Endothelial cell (in vitro differentiated cells): Measurements from ENCODE around the gene ADAD1. TPM values are rescaled to one million over a fixed set of nuclear protein-coding genes. Genes with fewer than 3 reads are reported as not detected.

Source experiments
- DNase-seq: peaks from one replicate; pipeline ENCODE4 v3.0.0; 2021; ENCODE audit warnings: low spot score
- H3K27ac Mint-ChIP-seq: one replicate; pipeline ENCODE4 v1.8.0; 2021; ENCODE audit warnings: mixed read lengths, inconsistent platforms; ENCODE audit not compliant: unreplicated experiment
- H3K27me3 Mint-ChIP-seq: one replicate; pipeline ENCODE4 v1.8.0; 2021; ENCODE audit warnings: mild to moderate bottlenecking, moderate library complexity, mixed read lengths, inconsistent platforms; ENCODE audit not compliant: unreplicated experiment
- H3K36me3 Mint-ChIP-seq: one replicate; pipeline ENCODE4 v1.8.0; 2021; ENCODE audit warnings: mild to moderate bottlenecking, low read depth, mixed read lengths, inconsistent platforms; ENCODE audit not compliant: unreplicated experiment
- H3K4me1 Mint-ChIP-seq: one replicate; pipeline ENCODE4 v1.8.0; 2021; ENCODE audit warnings: mild to moderate bottlenecking, mixed read lengths, inconsistent platforms; ENCODE audit not compliant: unreplicated experiment
- H3K4me3 Mint-ChIP-seq: one replicate; pipeline ENCODE4 v1.8.0; 2021; ENCODE audit warnings: mild to moderate bottlenecking, mixed read lengths, inconsistent platforms; ENCODE audit not compliant: unreplicated experiment
- H3K9me3 Mint-ChIP-seq: one replicate; pipeline ENCODE4 v1.8.0; 2021; ENCODE audit warnings: mixed read lengths, inconsistent platforms; ENCODE audit not compliant: unreplicated experiment
- long read RNA-seq: library from polyadenylated mRNA; unstranded; transcript quantifications from one replicate; pipeline ENCODE4 v2.0.0, GENCODE V29; 2020; ENCODE audit not compliant: unreplicated experiment
- total RNA-seq: library from RNA; stranded (reverse); fragmentation: NEBNext Ultra II Directional; extraction: Animal tissue kit (Norgen Biotek cat#: 25700); gene quantifications from one replicate; pipeline ENCODE4 v1.2.1, GENCODE V29; 2021; ENCODE audit not compliant: unreplicated experiment
- TF ChIP-seq, protein P1 (sequence below): fragments of 200-600 bp; sonication (generic); IDR thresholded peaks from one replicate; pipeline ENCODE4 v1.5.0; 2021; ENCODE audit warnings: antibody characterized with exemption; ENCODE audit not compliant: unreplicated experiment

ADAD1 gene
- not detected for total RNA-seq
- long read RNA-seq: 0 reads

DNA sequence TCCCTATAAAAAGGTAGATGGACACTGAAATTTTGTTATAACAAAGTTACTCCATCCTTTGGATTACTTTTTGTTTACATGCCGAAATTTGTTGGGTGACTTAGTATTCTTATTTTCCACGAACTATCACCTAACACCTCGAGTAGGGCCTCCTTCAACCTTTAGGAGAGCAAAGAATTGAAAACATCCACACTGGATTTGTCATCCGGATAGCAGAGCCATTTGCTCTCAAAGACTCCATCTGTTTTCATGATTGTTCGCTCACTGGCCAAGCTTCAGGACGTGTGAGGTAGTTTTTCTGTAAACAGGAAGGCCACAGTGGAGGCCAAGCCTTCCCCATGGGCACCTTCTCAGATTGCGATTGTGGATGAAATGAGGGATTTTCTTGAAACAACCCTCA lies at the start of gene ADAD1:
Gene ADAD1 (plus strand): TSS at position 301 of the 400 bp plus-strand sequence. CDS start 1,059 bp downstream, outside the sequence.
- Mint-ChIP-seq H3K36me3 (no peaks in the 10 kb centered on the region), H3K27me3 (no peaks in the 10 kb centered on the region), H3K9me3 (no peaks in the 10 kb centered on the region), H3K27ac (no peak within 1 kb of the TSS), H3K4me1 (no peaks in the 10 kb centered on the region), H3K4me3 (no peak within 1 kb of the TSS)
- DNase-seq: no peak
- TF ChIP-seq, protein P1, sequence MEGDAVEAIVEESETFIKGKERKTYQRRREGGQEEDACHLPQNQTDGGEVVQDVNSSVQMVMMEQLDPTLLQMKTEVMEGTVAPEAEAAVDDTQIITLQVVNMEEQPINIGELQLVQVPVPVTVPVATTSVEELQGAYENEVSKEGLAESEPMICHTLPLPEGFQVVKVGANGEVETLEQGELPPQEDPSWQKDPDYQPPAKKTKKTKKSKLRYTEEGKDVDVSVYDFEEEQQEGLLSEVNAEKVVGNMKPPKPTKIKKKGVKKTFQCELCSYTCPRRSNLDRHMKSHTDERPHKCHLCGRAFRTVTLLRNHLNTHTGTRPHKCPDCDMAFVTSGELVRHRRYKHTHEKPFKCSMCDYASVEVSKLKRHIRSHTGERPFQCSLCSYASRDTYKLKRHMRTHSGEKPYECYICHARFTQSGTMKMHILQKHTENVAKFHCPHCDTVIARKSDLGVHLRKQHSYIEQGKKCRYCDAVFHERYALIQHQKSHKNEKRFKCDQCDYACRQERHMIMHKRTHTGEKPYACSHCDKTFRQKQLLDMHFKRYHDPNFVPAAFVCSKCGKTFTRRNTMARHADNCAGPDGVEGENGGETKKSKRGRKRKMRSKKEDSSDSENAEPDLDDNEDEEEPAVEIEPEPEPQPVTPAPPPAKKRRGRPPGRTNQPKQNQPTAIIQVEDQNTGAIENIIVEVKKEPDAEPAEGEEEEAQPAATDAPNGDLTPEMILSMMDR: no peak

- H3K4me1 Mint-ChIP-seq: no peaks in the 10 kb centered on the region
- no peak overlapping the region for H3K4me3 Mint-ChIP-seq
- TF ChIP-seq, protein P1: no peak
- no peak for DNase-seq
- H3K9me3 Mint-ChIP-seq: no peaks in the 10 kb centered on the region
- H3K27me3 Mint-ChIP-seq: no peaks in the 10 kb centered on the region
- no peak overlapping the region for H3K27ac Mint-ChIP-seq
- peaks cover 4% of the 10 kb centered on the region for H3K36me3 Mint-ChIP-seq
Observed at GRCh38 chr4:122329876-122330565, 48.8 kb upstream of the ADAD1 start.

DNA sequence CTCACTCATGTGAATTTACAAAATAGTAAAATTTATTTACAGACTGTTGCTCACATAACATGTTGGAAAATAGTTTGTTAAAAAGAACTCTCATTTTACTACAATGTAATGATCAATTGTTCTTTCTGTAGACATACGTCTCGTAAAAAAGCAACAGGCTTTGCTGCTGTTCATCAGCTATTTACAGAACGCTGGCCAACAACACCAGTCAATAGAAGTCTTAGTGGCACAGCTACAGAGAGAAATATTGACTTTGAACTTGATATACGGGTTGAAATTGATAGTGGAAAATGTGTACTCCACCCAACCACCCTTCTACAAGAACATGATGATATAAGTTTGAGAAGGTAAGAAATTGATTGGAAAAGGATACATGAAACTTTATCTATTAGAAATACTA lies 47.6 kb upstream of the ADAD1 start:
- H3K4me1 Mint-ChIP-seq: no peaks in the 10 kb centered on the region
- no peak overlapping the region for H3K27ac Mint-ChIP-seq
- H3K27me3 Mint-ChIP-seq: no peaks in the 10 kb centered on the region
- no peak for DNase-seq
- no peak overlapping the region for H3K4me3 Mint-ChIP-seq
- H3K36me3 Mint-ChIP-seq: peaks cover 4% of the 10 kb centered on the region
- TF ChIP-seq, protein P1: no peak
- H3K9me3 Mint-ChIP-seq: no peaks in the 10 kb centered on the region

DNA sequence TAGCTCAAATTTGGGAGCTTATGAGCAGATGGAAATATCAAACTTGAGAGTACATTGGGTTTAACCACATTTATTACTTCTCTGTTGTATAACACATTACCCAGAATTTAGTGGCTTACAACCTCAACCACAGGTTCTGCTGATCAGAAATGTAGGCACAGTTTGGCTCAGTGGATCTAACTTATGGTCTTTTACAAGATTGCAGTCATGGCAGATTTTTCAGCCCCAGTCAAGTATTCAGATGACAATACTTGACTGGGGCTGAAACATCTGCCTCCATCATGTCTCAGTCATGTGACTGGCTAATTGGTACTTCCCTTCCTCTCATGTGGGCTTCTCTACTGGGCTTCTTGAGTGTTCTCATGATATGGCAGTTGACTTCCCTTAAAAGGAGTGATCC lies 44.0 kb upstream of the ADAD1 start:
- H3K4me1 Mint-ChIP-seq: no peaks in the 10 kb centered on the region

GRCh38 chr4:122341886-122342285 lies 36.9 kb upstream of the ADAD1 start:
- no peaks in the 10 kb centered on the region for H3K36me3 Mint-ChIP-seq
- no peak for DNase-seq
- no peaks in the 10 kb centered on the region for H3K27me3 Mint-ChIP-seq
- TF ChIP-seq, protein P1: no peak
- H3K4me3 Mint-ChIP-seq: no peak overlapping the region
- H3K27ac Mint-ChIP-seq: no peak overlapping the region
- H3K4me1 Mint-ChIP-seq: no peaks in the 10 kb centered on the region
- H3K9me3 Mint-ChIP-seq: no peaks in the 10 kb centered on the region

More for the DNA sequence above, 44.0 kb upstream of the ADAD1 start:
- no peaks in the 10 kb centered on the region for H3K27me3 Mint-ChIP-seq
- no peaks in the 10 kb centered on the region for H3K9me3 Mint-ChIP-seq
- peaks cover 4% of the 10 kb centered on the region for H3K36me3 Mint-ChIP-seq
- no peak for DNase-seq
- H3K27ac Mint-ChIP-seq: no peak overlapping the region
- TF ChIP-seq, protein P1: no peak
- H3K4me3 Mint-ChIP-seq: no peak overlapping the region
